Stimulated activated CD8-positive, alpha-beta memory T cell treated with anti-CD3 and anti-CD28 coated beads, Interleukin-4, amount 100 ng/mL, for 24 hours (primary cell): ENCODE data around the gene MED8.

Source experiments
- DNase-seq: peaks from one replicate; pipeline ENCODE4 v3.0.0-alpha.2; 2020; ENCODE audit warnings: low read depth

Gene MED8

GRCh38 chr1:43358746-43359693 lies 30.6 kb downstream of the MED8 start, which contains the start of gene CDC20:
Gene CDC20, plus strand, starts transcription at chr1:43358981. Its CDS starts 235 bp downstream, at chr1:43359216.
- peak; percentile 98 for DNase-seq

- no peak for DNase-seq
Observed at GRCh38 chr1:43358121-43358745, 31.4 kb downstream of the MED8 start.

DNA sequence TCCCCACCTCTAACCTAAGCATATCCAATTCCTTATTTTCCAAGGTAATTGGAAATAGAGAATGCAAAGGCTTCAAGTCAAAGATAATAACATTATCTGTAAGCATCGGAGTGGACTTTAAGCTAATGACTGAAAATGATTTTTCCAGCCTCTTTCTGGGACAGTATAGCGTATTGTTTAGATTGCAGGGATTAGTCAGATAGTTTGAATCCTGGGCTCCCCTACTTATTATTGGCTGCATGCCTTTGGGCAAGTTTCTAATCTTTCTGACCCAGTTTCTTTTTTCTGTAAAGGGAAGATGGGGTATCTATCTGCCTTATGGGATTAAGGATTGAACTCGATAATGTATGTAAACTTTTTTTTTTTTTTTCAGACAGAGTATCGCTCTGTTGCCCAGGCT lies 32.3 kb downstream of the MED8 start:
- no peak for DNase-seq

- DNase-seq, result no peak
Observed at GRCh38 chr1:43354936-43355335, 34.7 kb downstream of the MED8 start.

- no peak for DNase-seq
Observed at GRCh38 chr1:43354471-43354870, 35.1 kb downstream of the MED8 start.

DNA sequence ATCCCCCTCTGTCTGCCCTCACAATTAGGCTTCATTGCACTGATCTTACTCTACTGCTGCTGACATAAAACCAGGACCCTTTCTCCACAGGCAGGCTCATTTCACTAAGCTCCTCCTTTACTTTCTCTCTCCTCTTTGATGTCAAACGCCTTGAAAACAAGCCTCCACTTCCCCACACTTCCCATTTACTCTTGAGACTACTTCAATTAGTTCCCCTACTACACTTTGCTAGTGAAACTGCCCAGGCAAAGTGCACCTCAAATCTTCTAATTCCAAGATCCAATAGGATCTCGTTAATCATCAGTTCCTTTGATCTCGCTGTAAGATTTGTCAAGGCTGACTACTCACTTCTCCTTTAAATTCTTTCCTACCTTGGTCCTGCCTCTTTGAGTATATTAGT lies 36.7 kb downstream of the MED8 start:
- DNase-seq, result no peak

- no peak for DNase-seq
Observed at GRCh38 chr1:43352351-43352705, 37.3 kb downstream of the MED8 start.

DNA sequence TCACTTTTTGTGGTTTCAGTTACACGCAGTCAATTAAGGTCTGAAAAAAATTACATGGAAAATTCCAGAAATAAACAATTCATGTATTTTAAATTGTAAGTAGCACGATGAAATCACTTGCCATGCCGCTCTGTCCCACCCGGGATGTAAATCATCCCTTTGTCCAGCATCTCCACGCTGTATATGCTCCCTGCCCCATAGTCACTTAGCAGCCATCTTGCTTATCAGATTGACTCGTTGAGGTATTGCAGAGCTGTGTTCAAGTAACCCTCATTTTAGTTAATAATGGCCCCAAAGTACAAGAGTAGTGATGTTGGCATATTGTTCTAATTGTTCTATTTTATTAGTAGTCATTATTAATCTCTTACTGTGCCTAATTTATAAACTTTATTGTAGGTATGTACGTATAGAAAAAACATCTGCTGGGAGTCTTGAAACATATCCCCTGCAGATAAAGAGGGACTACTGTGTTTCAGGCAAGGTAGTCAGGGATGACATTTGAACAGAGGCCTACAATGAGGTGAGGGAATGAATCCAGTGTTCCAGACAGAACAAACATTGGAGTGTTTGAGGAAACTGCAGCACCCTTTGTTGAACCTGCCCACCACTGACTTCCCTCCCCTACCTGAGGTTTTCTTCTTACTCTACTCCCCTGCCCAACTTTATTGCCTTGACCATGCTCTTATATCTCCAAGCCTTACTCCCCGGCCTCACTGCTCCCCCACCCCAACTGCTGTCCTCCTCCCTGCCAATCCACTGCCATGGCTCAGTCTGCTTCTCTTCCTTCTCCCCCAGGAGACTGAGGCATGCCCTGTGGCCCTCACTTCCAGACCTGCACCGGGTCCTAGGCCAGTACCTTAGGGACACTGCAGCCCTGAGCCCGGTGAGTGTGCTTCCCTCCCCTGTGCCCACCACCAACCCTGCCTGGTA lies 37.9 kb downstream of the MED8 start:
- DNase-seq, result no peak

DNA sequence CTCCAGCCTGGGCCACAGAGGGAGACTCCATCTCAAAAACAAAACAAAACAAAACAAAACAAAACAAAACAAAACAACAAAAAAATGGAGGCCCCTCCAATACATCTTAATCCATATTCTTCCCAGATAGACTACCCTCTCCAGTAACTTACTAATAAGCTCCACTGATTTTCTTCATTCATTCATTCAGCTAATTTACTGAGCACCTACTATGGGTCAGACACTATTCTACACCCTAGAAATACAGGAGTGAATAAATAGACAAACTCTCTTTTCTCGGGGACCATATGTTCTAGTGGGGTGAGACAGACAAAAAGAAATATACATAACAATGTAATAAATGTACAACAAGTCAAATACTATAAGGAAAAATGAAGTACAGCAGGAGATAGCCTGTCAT lies 38.6 kb downstream of the MED8 start:
- DNase-seq, result no peak

DNA sequence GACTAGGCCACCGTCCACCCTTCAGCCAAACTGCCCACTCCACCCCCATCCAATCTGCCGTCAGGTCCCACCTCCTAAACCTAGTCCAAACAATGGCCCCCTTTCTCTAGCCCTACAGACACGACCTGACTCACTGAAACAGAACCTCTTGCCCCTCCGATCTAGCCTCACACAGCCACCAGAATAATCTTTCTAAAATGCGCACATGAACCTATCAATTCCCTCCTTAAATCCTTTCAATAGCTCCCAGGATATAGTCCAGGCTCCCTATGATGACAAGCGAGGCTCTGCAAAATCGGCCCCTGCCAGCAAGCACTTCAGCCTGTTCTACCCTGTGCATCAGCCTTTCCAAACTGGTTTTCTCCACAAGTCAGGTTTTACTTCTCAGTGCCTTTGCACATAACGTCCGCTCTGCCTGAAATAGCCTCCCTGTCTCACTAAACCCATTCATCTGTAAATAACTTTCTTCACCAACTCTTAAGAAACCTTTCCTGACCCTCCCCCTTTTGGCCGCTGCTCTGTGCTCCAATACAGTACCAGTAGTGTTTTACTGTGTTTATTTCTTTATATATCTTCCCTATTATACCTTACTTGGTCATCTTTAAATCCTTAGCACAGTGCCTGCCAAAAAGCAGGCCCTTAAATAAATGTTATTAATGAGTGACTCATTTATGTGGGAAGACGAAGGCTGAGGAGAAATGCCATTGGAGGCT lies 39.9 kb downstream of the MED8 start:
- DNase-seq, result no peak

GRCh38 chr1:43348809-43349593 lies 40.6 kb downstream of the MED8 start:
- peak; percentile 44 for DNase-seq

DNA sequence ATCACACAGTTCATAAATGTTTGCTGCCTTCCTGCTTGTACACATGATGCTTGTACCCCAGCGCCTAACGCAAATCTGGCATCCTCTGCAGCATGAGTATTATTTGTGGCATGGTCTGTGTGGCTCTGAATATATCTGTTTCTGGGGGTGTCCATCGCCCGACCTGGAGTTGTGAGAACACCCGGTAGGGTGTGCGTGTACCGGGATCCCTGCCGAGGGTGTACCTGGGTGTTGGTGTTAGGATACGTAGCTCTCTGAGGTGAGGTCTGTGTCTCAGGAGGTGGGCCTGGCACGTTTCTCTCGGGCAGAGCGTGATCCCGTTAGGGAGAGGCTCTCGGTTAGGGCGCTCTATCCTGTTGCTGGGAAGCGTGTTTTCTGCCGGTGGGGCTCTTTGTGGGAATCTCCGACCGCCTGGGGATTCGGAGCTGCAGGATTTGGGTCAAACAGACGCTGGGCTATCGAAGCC lies 41.2 kb downstream of the MED8 start:
- DNase-seq, result no peak

GRCh38 chr1:43346636-43347035 lies 43.0 kb downstream of the MED8 start:
- no peak for DNase-seq

DNA sequence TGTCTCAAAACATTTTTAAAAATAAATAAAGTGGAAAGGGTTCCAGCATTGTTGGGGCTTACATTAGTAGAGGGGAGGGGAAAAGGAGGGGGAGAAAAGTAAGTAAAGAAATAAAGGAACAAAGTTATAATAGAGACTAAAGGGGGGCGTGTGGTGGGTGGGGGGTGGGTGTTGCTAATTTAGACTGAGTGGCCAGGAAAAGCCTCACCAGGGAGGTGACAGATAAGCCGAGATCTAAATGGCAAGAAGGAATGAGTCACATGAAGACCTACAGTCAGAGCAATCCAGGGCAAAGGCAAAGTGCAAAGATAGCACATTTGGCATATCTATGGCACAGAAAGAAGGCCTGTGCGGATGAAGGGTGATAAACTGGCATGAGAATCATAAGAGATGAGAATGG lies 44.5 kb downstream of the MED8 start:
- DNase-seq, result no peak

GRCh38 chr1:43344267-43344850 lies 45.2 kb downstream of the MED8 start:
- no peak for DNase-seq

- no peak for DNase-seq
Observed at GRCh38 chr1:43340559-43340958, 49.0 kb downstream of the MED8 start.

GRCh38 chr1:43339584-43340232 lies 49.9 kb downstream of the MED8 start:
- DNase-seq, result no peak

DNA sequence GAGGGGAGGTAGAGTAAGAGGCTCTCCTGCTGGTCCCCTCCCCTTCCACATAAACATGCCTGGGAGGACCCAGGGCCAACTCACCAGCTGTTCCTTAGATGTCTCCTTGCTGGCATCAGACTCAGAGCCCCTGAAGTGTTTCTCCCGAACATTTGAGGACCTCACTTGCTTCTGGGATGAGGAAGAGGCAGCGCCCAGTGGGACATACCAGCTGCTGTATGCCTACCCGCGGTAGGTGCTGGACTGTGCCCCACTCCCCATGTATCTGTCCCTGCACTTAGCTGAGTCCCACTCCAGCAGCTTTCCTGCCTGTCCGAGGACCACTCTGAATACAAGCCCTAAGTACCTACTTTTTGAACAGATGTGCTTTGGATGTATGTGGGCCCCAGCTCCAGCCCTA lies 51.6 kb downstream of the MED8 start:
- DNase-seq, result no peak

DNA sequence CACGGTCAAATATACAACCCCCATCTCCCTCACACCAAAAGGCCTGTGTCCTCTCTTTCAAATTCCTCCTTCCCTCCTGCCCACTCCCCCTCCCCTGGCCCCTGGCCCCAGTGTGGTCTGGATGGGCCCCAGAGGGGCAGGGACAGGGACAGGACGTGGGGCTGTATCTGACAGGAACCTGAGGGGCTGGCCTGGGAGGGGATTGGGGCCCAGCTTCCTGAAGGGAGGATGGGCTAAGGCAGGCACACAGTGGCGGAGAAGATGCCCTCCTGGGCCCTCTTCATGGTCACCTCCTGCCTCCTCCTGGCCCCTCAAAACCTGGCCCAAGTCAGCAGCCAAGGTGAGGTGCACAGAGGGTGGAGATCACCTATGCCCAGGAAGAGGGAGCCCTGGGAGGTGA lies 52.0 kb downstream of the MED8 start, which contains the start of gene MPL:
Gene MPL (plus strand): TSS at position 231 of the 400 bp plus-strand sequence. CDS start 31 bp downstream, at position 262.
- no peak for DNase-seq
